ENCODE results near the gene CD5L.

CD5L gene

GRCh38 chr1:157862114-157863070 is 20.8 kb upstream of the CD5L start:
- CTCF ChIA-PET: interaction anchor here (0.6 kb wide), 1 partner anchor 1019 kb away, joined by 3 read pairs; no protein-coding TSS in a partner anchor
- POLR2A ChIA-PET (ENCODE audit: low non-redundant PET): no interaction called here
- no peak overlapping the region for H3K27ac ChIP-seq
- DNase-seq (ENCODE audit: low spot score): peak; percentile 9
- TF ChIP-seq, protein P1, sequence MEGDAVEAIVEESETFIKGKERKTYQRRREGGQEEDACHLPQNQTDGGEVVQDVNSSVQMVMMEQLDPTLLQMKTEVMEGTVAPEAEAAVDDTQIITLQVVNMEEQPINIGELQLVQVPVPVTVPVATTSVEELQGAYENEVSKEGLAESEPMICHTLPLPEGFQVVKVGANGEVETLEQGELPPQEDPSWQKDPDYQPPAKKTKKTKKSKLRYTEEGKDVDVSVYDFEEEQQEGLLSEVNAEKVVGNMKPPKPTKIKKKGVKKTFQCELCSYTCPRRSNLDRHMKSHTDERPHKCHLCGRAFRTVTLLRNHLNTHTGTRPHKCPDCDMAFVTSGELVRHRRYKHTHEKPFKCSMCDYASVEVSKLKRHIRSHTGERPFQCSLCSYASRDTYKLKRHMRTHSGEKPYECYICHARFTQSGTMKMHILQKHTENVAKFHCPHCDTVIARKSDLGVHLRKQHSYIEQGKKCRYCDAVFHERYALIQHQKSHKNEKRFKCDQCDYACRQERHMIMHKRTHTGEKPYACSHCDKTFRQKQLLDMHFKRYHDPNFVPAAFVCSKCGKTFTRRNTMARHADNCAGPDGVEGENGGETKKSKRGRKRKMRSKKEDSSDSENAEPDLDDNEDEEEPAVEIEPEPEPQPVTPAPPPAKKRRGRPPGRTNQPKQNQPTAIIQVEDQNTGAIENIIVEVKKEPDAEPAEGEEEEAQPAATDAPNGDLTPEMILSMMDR (conservative IDR thresholded peaks at IDR 0.05; ENCODE audit: low read depth): no peak

- H3K27ac ChIP-seq: no peak overlapping the region
- no peak for DNase-seq (ENCODE audit: low spot score)
- TF ChIP-seq, protein P1 (conservative IDR thresholded peaks at IDR 0.05; ENCODE audit: low read depth): no peak
- ChIA-PET POLR2A (ENCODE audit: low non-redundant PET) (no interaction called here), CTCF (no interaction called here)
These were observed 14.9 kb upstream of the CD5L start for GRCh38 chr1:157856538-157856937.

DNA sequence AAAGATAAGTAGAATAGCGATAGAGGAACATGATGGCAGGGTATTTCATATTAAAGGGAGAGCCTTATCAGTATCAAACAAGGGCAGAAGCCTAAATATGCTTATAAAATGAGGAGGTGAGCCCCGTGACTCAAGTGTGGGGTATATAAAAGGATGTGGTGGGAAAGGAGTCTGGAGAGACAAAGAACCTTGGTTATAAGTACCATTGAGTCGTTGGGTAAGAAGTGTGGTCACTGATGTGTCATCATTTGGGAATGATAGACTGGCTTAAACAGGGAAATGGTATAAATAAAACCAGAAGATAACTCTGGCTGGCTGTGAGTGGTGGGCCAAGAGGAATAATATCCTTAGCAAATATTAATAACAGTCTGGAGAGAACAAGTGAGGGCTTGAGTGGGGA is 10.9 kb upstream of the CD5L start:
- ChIA-PET CTCF (no interaction called here), POLR2A (ENCODE audit: low non-redundant PET) (no interaction called here)
- TF ChIP-seq, protein P1 (conservative IDR thresholded peaks at IDR 0.05; ENCODE audit: low read depth): no peak
- no peak overlapping the region for H3K27ac ChIP-seq
- peak; percentile 9 for DNase-seq (ENCODE audit: low spot score)

DNA sequence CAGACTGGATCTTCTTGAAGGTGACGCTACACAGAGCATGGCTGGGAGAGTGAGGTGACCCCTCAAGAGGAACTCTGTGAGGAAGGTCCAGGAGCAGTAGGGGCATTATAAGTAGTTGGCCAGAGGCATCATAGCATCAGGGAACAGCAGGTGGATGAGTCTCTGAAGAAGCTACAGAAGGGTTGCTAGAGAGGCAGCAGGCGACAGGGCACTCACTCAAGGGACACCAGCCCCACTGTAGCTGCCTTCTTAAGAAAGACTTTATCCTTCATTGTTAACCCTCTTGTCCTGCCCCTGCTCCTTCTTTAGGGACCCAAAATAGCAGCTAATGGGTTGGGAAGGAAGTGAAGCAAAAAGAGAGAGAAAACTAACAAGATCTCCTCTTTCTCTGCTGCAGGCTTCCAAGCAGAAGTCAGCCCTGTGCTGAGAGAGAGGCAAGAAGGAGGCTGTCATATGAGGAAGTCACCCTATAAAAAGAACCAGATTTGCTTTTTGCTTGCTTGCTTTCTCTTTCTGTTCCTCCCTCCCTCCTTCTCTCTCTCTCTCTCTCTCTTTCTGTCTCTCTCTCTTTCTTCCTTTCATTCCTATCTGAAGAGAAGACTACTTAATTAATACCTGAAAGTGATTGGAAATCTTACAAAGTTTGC is 7.7 kb upstream of the CD5L start:
- DNase-seq (ENCODE audit: low spot score): no peak
- POLR2A ChIA-PET (ENCODE audit: low non-redundant PET): no interaction called here
- H3K27ac ChIP-seq: no peak overlapping the region
- CTCF ChIA-PET: no interaction called here
- TF ChIP-seq, protein P1 (conservative IDR thresholded peaks at IDR 0.05; ENCODE audit: low read depth): no peak

DNA sequence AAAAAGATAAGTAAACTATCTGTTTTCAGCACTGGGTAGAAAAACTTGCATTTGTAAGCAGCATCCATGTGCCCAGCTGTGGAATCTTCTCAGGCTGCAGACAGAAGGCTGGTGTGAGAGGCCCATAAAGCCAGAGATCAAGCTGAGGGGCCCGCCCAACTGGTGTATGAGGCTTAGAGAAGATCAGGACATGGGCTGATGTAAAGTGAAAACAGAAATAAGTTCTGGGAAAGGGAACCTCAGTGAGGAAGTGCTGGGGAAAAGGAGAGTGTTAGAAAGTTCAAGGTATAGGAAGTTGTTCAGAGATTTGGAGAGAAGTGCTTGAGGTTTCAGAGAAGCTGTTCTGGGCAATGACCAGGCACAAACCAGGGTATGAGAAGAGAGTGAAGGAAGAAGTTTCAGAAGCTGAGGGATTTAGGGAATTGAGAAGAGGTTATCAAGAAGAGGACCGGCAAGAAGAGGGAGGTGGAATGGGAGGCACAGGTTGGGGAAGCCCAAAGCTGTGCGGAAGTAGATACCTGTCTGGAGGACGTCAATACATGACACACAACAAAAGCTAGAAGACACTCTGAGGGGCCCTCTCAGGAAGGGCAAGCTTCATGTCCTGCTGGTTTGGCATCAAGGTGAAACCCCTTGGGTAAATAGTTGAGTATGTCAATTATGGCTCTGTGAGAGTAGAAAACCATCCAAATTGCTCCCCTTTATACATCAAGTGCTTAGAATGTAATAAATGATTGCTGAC is 2.7 kb upstream of the CD5L start:
- no peak overlapping the region for H3K27ac ChIP-seq
- no peak for DNase-seq (ENCODE audit: low spot score)
- CTCF ChIA-PET: no interaction called here
- POLR2A ChIA-PET (ENCODE audit: low non-redundant PET): no interaction called here
- TF ChIP-seq, protein P1 (conservative IDR thresholded peaks at IDR 0.05; ENCODE audit: low read depth): no peak

DNA sequence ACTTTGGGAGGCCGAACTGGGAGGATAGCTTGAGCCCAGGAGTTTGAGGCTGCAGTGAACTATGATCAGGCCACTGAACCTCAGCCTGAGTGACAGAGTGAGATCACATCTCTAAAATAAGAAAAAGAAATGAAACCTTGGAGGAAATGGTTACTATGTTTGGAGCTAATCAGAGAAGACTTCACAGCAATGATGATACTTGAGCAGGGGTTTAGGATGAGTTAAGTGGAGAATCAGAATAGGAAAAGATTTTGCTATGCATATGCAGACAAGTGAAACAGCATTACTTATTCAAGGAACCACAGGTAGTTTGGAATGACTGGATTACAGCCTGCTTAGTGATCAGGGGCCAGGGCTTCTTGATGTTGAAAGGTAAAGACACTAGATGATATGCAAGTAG is 1.3 kb upstream of the CD5L start:
- ChIA-PET CTCF (no interaction called here), POLR2A (ENCODE audit: low non-redundant PET) (no interaction called here)
- DNase-seq (ENCODE audit: low spot score): no peak
- H3K27ac ChIP-seq: no peak overlapping the region
- TF ChIP-seq, protein P1 (conservative IDR thresholded peaks at IDR 0.05; ENCODE audit: low read depth): no peak

All from RWPE1 (cell line).